ENCODE measurements around the gene SUCO.

- no peak for TF ChIP-seq CTCF (IDR thresholded peaks at IDR 0.05)
- no peak for TF ChIP-seq POLR2A (IDR thresholded peaks at IDR 0.05)
These were observed 72.7 kb downstream of the SUCO start for GRCh38 chr1:172605641-172606040.

Data from uterus (tissue), 2 donors.